GM21367 (cell line): ENCODE data around the gene ZNF649.

ENCODE experiments used
- ATAC-seq: cut with Tn5 transposase; IDR thresholded peaks from one replicate; pipeline ENCODE4 v1.9.1; 2021; ENCODE audit not compliant: unreplicated experiment

ZNF649 gene

DNA sequence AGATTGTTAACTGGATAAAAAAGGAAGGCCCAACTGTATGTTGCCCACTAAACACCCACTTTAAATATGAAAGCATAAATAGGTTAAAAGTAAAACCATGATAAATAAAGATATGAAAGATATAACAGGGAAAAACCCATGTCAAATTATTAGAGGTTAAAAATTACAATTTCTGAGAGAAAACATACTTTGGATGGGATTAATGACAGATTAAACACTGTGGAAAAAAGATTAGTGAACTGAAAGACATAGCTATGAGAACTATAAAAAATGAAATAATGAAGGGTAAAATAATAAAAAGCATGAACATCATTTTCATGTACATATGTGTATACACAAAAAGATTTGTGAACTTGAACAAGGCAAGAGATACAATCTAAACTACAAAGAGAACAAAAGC lies 14.9 kb downstream of the ZNF649 start:
- ATAC-seq = no peak

DNA sequence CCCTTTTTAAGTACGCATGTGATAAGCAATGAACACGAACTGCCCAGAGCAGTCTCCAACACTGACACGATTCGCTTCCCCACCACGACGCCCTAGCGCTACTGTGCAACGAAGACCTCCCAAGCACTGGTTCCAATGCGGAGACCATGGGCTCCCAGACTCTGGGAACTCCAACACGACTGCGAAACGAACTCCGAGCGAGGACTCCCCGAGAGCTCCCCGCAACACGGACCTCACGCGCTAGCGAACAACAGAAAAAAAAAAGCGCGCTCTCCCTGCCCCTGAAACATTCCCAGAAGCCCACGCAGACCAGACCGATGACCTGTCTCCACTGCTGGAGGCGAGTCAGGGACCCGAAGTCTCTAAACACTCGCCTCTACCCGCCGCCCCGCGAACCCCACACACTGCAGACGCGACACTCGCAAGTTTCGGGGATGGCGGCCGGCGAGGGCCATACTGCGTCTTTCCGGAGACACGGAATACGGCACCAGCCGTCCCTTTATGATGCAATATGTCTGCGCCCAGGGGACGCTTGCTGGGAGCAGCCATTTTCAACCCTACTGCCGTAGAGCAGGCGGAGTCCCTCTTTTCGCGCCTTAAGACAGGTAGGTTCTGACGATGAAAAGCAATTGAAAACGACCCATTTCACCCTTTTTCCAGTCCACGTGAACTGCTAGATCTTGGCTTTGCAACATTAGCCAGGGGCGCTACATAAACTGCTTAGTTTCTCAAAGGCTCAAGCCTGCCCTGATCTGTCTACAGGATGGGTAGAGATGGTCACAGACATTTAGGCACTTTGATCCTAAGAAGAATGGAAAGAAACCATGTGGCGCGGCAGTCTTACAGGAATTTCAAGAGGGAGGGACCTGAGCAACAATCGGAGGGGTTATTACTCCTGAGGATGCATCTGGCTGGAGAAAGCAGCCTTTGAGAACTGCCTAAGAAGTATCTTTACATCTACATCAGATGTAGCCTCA lies 17.0 kb downstream of the ZNF649 start, which contains the start of gene ZNF577:
ZNF577 (minus strand) TSS at position 430 of the 977 bp plus-strand sequence. CDS start 7,569 bp downstream, outside the sequence.
- ATAC-seq = no peak

DNA sequence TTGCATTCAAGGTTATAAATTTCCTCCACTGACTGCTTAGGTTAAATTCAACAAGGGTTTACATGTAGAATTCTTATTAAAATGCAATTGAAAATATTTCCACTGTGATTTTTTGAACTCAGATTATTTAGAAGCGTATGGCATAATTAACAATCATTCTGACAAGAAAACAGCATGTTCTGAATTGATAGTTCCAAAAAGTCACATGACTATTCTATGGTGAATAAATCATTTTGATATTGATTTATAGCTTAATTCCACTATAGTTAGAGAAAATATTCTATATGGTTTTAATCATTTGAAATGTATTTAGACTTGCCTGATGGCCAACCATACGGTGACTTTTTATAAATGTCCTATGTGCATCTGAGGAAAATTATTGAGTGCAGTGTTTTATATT lies 20.1 kb downstream of the ZNF649 start:
- ATAC-seq = no peak

DNA sequence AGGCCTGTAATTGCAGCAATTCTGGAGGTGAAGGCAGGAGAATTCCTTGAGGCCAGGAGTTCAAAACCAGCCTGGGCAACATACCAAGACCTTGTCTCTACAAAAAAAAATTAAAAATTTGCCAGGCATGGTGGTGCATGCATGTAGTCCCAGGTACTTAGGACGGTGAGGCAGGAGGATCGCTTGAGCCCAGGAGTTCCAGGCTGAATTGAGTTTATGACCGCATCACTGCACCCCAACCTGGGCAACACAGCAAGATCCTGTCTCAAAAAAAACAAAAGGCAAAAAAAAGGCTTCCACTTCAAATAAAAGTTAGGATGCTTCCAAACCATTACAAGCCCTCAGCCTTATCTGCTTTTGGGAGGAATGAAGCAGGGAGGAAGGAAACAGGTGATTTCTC lies 22.3 kb downstream of the ZNF649 start:
- ATAC-seq = no peak

DNA sequence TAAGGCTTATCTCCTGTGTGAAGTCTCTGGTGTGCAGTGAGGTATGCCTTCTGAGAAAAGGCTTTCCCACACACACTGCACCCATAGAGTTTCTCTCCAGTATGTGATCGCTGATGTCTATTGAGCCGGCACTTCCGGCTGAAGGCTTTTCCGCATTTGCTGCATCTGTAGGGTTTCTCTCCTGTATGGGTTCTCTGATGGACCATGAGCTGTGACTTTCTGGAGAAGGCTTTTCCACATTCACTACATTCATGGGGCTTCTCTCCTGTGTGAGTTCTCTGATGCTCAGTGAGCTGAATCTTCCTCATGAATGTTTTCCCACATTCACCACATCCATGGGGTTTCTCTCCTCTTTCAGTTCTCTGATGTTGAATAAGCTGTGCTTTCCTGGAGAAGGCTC lies 31.7 kb downstream of the ZNF649 start:
- ATAC-seq = no peak

DNA sequence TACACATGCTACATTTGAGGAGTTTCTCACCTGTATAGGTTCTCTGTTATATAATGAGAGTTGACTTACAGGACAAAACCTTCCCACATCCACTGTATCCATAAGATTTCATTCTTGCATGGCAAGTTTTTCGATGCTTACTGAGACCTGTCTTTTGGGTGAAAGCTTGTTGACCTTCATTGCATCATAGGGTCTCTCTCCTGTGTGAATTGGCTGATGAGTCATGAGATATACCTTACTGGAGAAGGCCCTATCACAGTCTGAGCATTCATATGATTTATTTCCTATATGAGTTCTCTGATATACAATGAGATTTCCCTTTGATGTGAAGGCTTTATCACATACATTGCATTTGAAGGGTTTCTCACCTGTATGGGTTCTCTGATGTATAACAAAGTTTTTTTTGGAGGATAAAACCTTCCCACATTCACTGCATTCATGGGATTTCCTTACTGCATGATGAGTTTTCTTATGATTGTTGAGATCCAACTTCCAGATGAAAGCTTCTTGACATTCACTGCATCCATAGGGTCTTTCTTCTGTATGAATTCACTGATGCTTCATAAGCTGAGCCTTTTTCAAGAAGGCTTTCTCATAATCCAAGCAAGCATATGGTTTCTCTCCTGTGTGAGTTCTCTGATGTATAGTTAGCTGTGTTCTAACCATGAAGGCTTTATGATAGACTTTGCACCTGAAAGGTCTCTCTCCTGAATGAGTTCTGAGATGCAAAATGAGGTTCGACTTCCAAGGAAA lies 42.8 kb downstream of the ZNF649 start:
- no peak for ATAC-seq
